HG03342 (cell line): Measurements from ENCODE around the gene BBS7.

Source experiments
- ATAC-seq: cut with Tn5 transposase; IDR thresholded peaks from one replicate; pipeline ENCODE4 v1.9.1; 2021; ENCODE audit warnings: mild to moderate bottlenecking, moderate library complexity; ENCODE audit not compliant: unreplicated experiment

The BBS7 gene

GRCh38 chr4:121827853-121828252 is 42.4 kb downstream of the BBS7 start:
- ATAC-seq: no peak

- ATAC-seq: no peak
Measured at GRCh38 chr4:121824950-121825349, 45.3 kb downstream of the BBS7 start.

GRCh38 chr4:121824171-121824527 is 46.1 kb downstream of the BBS7 start:
- no peak for ATAC-seq

GRCh38 chr4:121823505-121824170 is 46.6 kb downstream of the BBS7 start, which contains the start of gene CCNA2:
CCNA2 (minus strand) TSS chr4:121823883; CDS start chr4:121823628, 255 bp downstream.
- ATAC-seq: peak; percentile 93

- ATAC-seq: peak; percentile 55
Measured at GRCh38 chr4:121822796-121823504, 47.3 kb downstream of the BBS7 start.

GRCh38 chr4:121822047-121822446 is 48.2 kb downstream of the BBS7 start:
- no peak for ATAC-seq

GRCh38 chr4:121819216-121819965 is 50.9 kb downstream of the BBS7 start:
- no peak for ATAC-seq

- ATAC-seq: no peak
Measured at GRCh38 chr4:121818215-121818614, 52.1 kb downstream of the BBS7 start.

GRCh38 chr4:121817701-121818100 is 52.6 kb downstream of the BBS7 start:
- no peak for ATAC-seq

GRCh38 chr4:121817006-121817405 is 53.3 kb downstream of the BBS7 start:
- ATAC-seq: no peak

GRCh38 chr4:121814756-121815155 is 55.5 kb downstream of the BBS7 start:
- ATAC-seq: no peak

- ATAC-seq: no peak
Measured at GRCh38 chr4:121811122-121811521, 59.2 kb downstream of the BBS7 start.

GRCh38 chr4:121806411-121806810 is 63.9 kb downstream of the BBS7 start:
- ATAC-seq: no peak

GRCh38 chr4:121801715-121802075 is 68.6 kb downstream of the BBS7 start:
- ATAC-seq: no peak

GRCh38 chr4:121800961-121801714 is 69.1 kb downstream of the BBS7 start, which contains the start of gene EXOSC9:
EXOSC9 (plus strand) TSS chr4:121801323; CDS start chr4:121801425, 102 bp downstream.
- peak; percentile 72 for ATAC-seq

GRCh38 chr4:121800638-121800960 is 69.7 kb downstream of the BBS7 start:
- peak; percentile 21 for ATAC-seq

- no peak for ATAC-seq
Measured at GRCh38 chr4:121799867-121800501, 70.3 kb downstream of the BBS7 start.

- no peak for ATAC-seq
Measured at GRCh38 chr4:121799208-121799823, 71.0 kb downstream of the BBS7 start.

- ATAC-seq: no peak
Measured at GRCh38 chr4:121796283-121796682, 74.0 kb downstream of the BBS7 start.

GRCh38 chr4:121794505-121795188 is 75.6 kb downstream of the BBS7 start:
- no peak for ATAC-seq
